GM04503 (cell line): ENCODE measurements around the gene HIPK3.

Source experiments
- DNase-seq: peaks from one replicate; pipeline ENCODE4 v3.0.0-alpha.2; 2012; ENCODE audit warnings: low read depth

The HIPK3 gene

DNA sequence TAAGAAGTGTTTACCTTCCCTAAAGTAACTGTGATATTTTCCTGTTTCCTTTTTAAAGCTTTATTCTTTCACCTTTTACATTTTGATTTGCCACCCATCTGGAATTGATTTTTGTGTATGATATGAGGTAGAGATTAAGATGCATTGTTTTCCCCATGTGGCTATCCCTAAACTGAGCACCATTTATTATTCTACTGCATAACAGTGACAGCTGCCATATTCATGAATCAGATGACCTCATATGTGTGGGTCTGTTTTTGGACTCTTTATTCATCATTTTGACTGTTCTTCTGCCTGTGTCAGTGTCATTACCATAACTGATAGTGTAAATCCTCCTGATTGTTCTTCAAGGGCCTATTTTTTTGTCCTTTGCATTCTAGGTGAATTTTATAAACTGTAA lies 50.8 kb downstream of the HIPK3 start:
- DNase-seq = no peak

DNA sequence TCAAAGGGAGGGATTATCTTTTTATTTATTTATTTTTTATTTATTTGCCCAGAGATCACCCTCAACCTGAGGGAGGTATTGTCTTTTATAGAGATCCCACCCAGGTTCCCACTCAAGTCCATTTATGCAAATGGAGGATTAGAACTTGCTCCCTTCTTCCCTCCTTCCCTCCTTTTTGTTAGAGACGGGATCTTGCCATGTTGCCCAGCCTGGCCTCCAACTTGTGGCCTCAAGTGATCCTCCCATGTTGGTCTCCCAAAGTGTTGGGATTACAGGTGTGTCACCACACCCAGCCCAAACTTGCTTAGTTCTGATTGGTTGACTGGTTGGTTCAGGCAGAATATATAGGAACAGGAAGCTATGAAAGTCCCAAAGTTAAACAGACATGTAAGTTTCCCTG lies 51.9 kb downstream of the HIPK3 start:
- no peak for DNase-seq

DNA sequence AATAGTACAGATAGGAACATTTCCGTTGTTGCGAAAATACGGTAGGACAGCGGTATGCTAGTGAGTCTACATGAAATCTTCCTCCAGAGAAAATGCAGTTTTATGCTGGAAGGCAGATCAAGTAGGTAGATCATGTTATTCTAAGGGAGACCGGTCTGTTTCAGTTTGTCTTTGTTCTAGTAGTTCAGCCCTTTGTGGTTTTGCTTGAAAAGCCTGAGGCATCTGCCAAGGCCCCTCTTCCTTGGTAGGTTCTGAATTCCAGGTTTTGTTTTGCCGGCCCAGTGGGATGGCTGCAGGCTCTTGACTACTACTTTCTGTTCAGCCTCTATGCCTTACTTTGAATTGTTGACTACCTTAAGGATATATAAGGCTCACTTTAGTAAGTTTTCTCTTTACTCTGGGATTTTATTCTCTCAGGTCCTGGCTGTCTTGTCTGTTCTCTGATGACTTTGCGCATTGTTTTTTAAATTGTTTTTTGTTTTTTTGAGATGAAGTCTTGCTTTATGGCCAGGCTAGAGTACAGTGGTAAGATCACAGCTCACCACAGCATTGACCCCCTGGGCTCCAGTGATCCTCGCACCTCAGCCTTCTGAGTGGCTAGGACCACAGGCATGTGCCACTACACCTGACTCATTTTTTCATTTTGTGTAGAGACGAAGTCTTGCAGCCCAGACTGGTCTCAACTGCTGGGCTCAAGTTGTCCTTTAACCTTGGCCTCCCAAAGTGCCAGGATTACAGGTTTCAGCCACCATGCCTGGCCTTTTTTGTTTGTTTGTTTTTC lies 53.7 kb downstream of the HIPK3 start:
- no peak for DNase-seq

DNA sequence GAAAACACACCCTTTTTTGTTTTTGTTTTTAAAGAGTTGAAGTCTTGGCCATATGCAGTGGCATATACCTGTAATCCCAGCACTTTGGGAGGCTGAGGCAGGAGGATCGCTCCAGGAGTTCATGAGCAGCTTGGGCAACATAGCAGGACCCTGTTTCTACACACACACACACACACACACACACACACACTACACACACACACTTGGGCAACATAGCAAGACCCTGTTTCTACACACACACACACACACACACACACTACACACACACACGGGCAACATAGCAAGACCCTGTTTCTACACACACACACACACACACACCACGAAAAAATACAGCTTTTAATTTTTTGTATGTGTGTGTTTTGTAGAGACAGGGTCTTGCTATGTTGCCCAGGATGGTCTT lies 54.5 kb downstream of the HIPK3 start:
- no peak for DNase-seq

DNA sequence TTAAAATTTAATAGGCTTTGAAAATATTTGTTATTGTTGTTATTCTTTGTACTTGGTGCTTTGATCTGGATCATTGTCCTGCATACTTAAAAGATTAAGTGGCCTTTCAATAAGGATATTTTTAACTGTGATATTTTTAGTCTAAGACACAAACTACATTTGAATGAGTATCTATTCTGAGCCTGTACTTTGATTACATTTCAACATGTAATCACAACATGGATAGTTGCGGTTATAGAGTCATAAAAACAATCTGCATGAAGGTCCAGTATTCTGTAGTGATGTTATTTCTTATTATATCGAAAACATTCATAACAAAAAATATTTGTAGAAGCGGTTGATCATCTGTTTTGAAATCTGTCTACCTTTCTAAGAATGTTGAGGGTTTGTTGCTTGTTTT lies 58.6 kb downstream of the HIPK3 start:
- peak; percentile 25 for DNase-seq

DNA sequence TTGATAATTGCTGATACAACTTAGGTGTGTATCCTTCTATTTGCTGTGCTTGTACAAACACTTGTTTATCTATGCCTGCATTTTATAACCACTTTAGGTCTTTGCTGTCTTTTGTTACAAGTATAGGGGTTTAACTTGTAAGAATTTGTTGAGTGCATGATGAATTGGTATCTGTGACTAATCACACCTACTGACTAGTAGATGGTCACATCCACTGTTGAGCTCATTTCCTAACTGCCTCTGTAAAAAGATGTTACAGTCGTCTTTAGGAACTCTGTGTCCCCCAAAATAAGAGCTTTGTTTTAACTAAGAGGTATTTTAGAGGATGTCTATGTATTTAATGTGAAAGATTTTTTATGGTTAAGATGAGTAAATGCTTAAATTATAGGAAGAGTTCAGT lies 60.5 kb downstream of the HIPK3 start:
- peak; percentile 5 for DNase-seq

DNA sequence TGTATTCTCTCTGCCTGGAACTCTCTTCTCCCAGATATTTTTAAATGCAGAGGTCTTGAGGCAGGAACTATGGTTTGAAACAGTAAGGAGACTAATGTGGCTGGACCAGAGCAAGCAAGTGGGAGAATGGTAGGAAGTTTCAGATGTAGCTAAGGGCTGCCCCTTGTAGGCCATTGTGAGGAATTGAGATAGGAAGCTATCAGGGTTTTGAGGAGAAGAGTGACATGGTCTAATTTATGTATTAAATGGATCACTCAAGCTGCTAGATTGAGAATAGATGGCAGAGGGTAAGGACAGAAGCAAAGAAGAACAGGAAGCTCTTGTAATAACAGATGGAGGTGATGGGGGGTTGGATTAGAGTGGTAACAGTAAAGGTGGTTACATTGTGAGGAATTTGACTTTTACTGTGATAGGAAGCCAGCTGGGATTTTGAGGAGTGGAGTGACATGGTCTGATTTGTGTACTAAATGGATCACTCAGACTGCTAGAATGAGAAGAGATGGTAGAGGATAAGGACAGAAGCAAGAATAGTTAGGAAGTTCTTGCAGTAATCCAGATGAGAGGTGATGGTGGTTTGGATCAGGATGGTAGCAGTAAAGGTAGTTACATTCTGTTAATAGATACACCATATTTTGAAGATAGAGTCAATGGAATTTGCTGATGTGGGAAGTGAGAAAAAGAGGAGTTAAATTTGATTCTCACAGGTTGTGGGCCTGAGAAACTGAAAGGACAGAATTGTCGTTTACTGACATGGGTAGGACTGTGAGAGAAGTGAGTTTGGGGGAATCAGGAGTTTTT lies 63.0 kb downstream of the HIPK3 start:
- no peak for DNase-seq

DNA sequence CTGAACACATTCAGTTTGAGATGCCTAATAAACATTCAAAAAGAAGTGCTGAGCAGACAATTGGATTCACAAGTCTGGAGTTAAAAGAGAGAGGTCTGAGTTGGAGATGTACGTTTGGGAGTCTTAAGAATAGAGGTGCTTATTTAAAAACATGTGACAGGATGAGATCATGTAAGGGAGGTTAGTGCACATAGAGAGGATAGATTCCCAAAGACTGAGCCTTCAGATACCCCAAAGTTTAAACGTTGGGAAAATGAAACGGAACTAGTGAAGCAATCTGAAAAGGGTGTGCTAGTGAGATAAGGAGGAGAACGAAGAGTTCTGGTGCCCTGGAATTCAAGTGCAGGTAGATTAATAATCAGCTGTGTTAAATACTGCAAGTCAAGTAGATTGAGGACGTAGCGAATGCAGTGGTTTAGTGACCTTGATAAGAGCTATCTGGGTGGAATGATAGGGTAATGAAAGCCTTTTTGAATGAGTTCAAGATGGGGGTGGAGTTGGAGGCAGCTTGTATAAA lies 63.7 kb downstream of the HIPK3 start:
- DNase-seq = no peak

DNA sequence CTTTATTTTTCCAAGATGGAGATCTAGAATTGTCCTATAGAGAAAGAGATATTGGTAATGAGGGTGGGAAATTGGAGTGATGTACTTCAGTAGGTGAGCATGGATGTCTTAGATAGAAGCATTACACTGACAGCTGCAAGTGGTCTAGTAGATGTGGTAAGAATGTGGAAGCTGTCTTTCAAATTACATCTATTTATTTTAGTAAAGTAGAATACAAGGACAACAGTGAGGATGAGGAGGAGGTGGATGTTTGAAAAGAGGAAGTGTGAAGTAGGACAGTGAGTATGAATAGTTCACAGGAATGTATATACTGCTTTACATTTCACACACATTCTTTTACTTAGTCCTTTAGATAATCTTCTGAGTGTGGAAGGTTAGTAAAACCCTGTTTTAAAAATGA lies 64.2 kb downstream of the HIPK3 start:
- no peak for DNase-seq

DNA sequence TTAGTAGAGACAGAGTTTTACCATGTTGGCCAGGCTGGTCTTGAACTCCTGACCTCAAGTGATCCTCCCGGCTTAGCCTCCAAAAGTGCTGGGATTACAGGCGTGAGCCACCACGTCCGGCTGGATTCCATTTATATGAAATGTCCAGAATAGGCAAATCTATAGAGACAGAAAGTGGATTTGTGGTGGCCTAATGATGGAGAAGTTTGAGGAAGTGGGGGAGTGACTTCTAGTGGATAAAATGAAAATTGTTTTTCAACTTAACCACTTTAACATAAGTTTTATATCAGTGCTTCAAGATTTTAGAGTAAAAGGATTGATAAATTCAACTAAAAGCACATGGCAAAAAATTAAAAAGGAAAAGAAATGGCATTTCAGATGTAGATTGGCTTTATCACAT lies 66.2 kb downstream of the HIPK3 start:
- no peak for DNase-seq

DNA sequence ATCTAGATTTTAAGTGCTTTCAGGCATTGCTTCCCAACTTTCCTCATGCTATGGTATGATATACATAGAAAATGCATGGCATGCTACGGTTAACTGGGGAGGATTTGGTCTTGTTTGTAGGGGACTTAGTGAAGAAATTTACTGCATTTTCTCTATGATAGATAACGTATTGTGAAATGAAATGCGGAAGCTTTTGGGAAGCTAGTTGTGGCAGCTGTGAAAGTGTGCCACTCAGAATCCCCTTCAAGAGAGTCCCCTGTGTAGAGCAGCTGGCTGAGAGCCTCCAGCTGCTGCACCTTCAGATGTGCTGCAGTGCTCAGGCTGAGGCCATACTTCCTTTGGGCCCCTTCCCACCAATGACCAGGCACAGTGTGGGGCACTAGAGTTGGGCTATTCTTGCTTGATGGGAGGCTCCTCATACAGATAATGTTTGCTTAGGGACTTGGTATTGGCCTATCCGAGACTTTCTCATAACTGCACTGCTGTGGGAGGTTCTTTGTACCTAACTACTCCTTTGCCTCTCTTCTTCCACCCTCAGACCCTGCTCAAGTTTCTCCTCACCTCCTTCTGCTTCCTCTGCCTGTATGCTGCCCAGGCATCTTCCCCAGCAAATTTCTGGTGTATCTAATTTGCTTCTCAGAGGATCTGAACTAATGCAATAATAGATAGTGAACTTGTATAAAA lies 67.3 kb downstream of the HIPK3 start:
- DNase-seq = no peak

DNA sequence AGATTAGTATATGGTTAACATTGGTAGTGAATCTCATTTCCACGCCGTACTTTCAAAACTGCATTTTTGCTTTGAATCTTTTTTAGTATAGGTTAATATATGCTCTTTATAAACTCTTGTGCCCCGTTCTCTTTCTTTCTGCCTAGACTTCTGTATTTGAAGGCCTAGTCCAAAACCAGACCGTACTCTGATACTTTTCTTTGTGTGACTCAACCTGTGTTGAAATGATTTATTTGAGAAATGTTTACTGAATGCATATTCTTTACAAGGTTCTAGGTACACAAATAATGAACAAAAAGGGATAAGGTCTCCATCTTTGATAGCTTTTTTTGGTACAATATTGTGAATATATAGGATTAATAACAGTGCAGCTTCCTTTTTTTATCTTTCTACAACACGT lies 68.3 kb downstream of the HIPK3 start:
- no peak for DNase-seq

DNA sequence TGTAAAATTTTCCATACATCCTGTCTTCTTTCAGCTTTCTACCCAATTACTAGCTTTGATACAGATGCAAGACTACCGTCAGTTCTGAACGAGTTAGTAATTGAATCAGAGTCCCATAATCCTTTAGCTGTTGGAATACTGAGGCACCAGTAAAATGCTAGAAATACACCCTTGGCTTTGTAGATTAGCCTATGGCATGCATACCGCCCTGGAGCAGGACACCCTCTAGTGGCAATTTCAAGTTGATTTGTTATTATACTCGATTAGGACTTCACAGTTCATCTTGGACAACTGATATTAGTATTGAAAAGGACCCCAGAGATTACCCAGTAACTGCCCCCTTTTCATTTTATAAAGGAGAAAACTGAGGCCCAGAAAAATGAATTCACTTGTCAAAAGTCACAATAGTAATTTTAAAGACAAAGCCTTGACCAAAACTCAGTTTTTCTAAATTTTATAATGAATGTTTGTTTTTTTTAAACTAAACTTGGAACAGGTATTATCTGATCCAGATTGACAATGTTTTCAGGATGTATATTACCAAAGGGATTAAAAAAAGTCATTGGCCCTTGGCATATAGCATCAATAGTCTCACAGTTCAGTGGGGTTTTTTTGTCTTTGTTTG lies 72.6 kb downstream of the HIPK3 start:
- DNase-seq = no peak

DNA sequence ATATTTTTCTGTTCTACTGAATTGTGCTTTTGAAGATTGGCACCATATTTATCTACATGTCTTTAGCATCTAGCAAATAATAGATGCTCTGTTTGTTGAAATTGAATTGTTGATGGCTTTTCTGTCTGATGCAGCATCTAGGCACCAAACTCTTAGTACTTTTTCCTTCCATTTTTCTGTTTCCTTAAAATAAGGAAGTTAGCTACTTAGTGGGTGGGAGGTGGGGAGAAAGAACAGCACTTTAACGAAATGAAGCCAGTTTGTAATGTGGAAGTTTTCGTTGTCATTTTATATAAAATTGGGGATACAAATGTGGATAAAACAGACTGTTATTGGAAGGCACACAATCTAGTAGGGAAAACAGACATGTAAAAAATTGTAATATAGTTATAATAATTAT lies 76.6 kb downstream of the HIPK3 start:
- DNase-seq = no peak

DNA sequence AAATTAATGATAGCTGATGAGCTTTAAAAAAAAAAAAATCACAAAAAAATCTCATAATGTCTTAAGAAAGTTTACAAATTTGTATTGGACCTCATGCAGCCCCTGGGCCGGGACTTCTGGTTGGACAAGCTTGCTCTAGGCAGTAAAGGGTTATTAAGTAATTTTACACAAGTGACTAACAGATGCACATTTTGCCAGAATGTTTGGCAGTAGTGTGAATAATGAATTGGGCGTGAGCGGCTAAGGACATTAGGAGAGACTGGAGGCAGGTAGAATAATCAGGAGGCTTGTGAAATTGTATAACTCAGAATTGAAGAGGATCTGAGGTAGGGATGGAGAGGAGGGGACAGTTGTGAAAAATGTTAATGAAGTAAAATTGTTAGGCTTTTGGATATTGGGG lies 77.4 kb downstream of the HIPK3 start:
- DNase-seq = no peak

DNA sequence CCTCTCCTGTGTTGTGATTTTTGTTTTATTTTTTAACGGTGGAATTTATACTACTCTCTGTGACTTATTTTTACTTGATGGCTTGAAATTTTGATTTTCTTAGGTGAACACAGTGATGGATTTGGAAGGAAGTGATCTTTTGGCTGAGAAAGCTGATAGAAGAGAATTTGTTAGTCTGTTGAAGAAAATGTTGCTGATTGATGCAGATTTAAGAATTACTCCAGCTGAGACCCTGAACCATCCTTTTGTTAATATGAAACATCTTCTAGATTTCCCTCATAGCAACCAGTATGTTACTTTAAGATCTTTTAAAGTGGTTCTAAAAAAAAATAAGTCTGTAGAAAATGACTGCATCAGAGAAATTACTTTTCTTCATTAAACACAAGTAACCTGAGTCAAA lies 82.1 kb downstream of the HIPK3 start:
- no peak for DNase-seq

DNA sequence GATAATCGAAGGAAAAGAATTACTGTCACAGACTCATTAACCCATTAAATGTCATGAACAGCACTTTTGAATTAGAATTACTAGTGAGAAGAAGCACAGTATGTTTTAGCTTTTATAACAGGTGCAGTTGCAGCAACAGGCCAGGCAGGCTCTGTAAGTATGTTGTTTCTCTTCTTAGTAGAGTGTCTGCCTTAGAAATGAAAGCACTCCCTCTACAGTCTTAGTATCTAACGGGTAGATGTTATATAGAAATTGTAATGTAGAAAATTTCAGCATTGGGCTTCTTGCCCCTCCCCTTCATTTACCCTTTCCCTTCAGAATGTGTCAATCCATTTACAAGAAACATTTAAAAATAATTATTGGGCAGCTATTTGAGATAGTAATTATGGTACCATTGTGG lies 87.4 kb downstream of the HIPK3 start:
- DNase-seq = no peak

DNA sequence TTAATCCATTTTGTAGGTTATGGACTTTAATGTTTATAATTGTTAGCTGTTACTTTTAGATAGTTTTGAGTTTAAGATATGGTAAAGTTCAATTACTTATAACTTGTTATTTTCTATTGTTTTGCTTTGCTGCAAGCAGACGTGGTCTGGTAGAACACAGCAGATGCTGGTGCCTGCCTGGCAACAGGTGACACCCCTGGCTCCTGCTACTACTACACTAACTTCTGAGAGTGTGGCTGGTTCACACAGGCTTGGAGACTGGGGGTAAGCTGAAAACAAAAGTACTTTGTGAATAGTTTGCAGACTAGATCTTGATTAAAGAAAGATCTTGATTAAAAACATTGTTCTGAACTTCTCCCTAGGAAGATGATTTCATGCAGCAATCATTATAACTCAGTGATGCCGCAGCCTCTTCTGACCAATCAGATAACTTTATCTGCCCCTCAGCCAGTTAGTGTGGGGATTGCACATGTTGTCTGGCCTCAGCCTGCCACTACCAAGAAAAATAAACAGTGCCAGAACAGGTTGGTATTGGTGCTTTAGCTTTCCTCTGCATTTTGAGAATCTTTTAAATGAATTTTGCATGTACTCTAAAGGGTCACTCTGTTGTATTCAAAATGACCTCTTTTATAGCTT lies 90.4 kb downstream of the HIPK3 start:
- no peak for DNase-seq

DNA sequence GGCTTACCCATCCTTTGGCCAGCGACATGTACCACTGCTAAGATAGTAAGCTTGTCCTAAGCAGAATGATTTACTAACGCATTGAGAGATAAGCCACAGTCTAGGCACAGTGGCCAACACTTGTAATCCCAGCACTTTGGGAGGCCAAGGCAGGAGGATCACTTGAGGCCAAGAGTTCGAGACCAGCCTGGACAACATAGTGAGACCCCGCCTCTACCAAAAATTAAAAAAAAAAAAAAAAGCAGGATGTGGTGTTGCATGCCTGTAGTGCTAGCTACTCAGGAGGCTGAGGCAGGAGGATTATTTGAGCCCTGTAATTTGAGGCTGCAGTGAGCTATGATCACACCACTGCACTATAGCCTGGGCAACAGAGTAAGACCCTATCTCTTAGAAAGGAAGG lies 93.1 kb downstream of the HIPK3 start:
- DNase-seq = no peak

DNA sequence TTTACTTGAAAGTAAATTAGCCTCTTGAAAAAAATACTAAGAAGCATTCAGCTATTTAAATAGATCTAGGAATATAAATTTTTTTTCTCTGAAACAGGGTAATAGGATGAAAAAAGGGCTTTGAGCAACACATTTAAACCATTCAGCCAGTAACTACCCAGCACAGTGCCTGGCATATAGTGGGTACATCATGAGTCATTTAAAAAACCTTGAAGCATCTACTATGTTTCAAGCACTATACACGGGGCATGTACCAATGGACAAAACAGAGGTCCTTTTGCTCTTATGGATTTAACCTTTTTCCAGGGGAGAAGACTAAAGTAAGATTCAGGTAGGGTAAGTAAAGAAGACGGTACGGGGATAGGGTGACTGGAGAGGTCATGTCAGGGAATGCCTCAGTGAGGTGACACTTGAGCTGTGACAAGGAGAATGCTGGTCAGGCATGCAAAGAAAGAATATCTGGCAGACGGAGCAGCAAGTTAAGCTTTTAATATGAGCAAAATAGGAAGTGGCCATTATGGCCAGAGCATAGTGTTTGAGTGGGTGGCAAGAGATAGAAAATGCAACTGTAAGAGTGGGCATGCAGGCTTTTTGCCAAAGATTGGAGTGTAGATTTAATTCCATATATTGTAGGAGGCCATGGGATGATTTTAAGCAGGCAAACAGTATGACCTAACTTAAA lies 101.1 kb downstream of the HIPK3 start:
- DNase-seq = no peak

DNA sequence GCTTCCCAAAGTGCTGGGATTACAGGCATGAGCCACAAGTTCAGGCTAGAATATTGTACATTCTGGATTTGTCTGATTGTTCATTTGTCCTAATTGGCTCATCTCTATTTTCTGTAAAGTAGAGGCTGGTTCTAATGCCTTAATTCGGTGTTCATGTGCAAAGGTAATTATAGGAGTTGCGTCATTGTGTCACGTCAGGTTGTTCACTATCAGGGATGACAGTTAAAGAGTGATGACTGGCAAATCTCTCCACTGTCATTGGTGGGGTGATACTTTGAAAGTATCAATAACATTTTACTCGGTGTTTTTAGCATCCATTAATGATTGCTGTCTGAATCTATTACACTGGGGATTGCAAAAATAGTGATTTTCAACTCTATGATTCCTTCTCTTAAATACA lies 103.5 kb downstream of the HIPK3 start:
- no peak for DNase-seq
